HG03439 (cell line): ENCODE measurements around the gene RMDN3.
A peak's percentile ranks its signal among the peaks of the same experiment; 100 is the strongest.

Experiments
- ATAC-seq: cut with Tn5 transposase; IDR thresholded peaks from one replicate; pipeline ENCODE4 v1.9.1; 2021; ENCODE audit warnings: mild to moderate bottlenecking, moderate library complexity; ENCODE audit not compliant: unreplicated experiment

RMDN3 gene

GRCh38 chr15:40694688-40695468 is 60.2 kb downstream of the RMDN3 start, which contains the start of gene RAD51:
TSS of gene RAD51 (plus strand) at chr15:40695174. CDS start at chr15:40698759, 3,585 bp downstream.
- ATAC-seq = peak; percentile 78

DNA sequence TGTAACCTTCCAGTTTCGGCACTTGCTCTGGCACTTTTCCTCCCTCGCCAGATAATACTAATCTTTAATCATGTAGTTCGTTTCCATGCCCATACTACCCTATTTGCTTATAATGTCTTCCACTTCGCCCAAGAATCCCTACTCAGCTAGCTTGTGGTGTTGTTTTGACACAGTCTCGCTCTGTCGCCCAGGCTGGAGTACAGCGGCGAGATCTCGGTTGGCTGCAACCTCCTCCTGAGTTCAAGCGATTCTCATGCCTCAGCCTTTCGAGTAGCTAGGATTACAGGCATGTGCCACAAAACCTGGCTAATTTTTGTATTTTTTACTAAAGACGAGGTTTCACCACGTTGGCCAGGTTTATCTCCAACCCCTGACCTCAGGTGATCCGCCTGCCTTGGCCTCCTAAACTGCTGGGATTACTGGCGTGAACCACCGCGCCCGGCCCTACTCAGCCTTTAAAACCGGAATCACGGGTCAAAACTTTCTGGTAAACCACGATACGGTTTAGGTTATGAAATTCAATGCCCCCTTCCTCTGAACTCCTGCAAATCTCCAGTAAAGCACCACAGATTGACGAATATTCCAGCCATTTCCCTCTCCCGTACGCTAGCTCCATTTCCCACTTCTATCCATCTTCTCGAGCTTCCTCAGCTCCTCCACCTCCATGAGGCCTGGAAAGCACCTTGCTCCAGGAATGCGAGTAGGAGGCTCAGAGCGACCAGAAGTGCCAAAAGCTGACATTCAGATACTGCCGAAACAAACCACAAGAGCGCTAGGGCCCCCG is 61.0 kb downstream of the RMDN3 start:
- ATAC-seq = peak; percentile 8

GRCh38 chr15:40691737-40692136 is 63.3 kb downstream of the RMDN3 start:
- no peak for ATAC-seq

DNA sequence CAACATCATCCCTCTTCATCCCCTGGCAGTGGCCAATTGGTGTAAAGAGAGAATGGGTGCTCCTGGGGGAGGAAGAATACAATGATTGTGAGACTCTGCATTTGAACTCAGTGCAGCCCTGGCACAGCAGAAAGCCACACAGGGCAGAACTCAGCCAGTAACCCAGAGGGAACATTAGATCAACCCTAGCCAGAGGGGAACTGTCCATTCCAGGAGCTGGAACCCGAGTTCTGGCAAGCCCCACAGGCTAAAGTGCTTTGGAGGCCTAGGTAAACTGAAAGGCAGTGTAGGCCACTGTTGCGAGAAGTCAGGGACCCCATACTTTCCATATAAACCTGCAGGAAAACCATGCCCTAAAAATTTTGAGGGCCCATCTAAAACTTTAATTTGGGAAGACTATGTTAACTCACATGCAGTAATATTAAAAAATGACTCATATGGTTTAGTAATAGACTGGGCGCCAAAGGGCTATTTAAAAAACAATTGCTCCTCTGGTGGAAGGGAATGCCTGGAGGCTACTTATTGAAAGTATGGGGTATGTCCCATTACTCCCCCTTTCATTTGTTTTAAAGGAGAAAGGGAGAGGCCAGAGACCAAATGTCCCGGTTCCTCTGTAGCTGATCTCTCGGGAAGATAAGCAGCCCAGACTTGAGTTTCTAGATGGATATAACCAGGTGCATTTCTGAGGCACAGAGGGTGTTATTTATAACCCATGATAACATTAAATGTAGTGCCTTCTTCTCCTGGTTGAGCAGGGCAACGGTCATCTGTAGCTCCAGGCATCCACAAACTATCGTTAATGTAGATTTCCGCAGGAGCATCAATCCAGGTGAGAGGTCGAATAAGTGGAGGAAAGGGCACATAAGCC is 65.9 kb downstream of the RMDN3 start:
- no peak for ATAC-seq
